Mucosa of stomach (tissue), 1 donor: Measurements from ENCODE around the gene ZNF674.
"Not testable (repeated sequence)": the region's sequence is repeated elsewhere in the genome, so short reads cannot be mapped to it uniquely, and the experiment has no call there.

Experiments
- H3K27me3 ChIP-seq: one replicate; pipeline ENCODE4 v1.7.0; 2013; ENCODE audit warnings: mild to moderate bottlenecking, low read length; ENCODE audit not compliant: control insufficient read depth, insufficient read depth
- H3K36me3 ChIP-seq: one replicate; pipeline ENCODE4 v1.7.0; 2013; ENCODE audit warnings: low read length; ENCODE audit not compliant: control insufficient read depth, insufficient read depth
- H3K4me1 ChIP-seq: one replicate; pipeline ENCODE4 v1.7.0; 2013; ENCODE audit warnings: mild to moderate bottlenecking, low read length; ENCODE audit not compliant: control insufficient read depth, insufficient read depth
- H3K4me3 ChIP-seq: one replicate; pipeline ENCODE4 v1.7.0; 2013; ENCODE audit warnings: low read length
- H3K9ac ChIP-seq: one replicate; pipeline ENCODE4 v1.7.0; 2013; ENCODE audit warnings: mild to moderate bottlenecking, low read length, moderate library complexity
- H3K9me3 ChIP-seq: one replicate; pipeline ENCODE4 v1.7.0; 2013; ENCODE audit warnings: mild to moderate bottlenecking, low read length, moderate library complexity; ENCODE audit not compliant: control insufficient read depth
- donor health status: Pancreatic carcinoma.

The ZNF674 gene

DNA sequence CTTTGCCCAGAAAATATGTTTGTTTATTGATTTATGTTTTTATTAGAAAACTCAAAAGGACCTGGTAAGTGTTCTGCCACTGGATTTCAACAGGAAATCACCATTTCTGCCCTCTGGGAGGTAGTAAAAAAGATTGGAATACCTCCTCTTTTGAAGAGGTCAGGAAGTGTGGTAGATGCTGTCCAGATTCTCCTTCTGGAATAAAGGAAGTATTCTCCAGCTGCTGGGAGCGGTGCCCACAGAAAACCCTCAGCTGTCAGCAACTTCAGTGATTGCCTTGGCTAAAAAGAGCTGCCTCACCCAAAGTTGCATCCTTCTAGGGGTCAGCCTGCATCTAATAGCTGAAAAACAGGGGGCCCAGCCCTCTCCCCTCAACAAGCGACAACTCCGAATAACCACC is 13.8 kb upstream of the ZNF674 start:
- no peaks in the 10 kb centered on the region for H3K4me1 ChIP-seq

DNA sequence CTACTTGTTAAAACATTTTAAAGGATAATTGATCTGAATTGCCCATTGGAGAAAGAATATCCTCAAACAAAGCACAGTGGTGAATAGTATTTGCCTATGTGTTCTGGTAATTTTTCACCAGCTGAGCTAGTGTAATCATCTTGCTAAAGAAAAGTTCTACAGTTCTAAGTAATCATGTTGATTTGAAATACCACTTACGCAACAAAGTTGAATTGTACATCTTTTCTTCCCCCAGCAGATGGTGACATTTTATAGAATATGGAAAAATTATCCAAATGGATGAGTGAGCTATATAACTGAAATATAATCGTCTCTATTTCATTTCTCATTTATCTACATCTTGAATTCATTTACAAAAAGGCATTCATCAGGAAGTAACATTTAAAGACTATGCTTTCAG is 9.7 kb upstream of the ZNF674 start:
- no peak overlapping the region for H3K4me3 ChIP-seq
- no peaks in the 10 kb centered on the region for H3K36me3 ChIP-seq
- no peak overlapping the region for H3K9ac ChIP-seq
- no peaks in the 10 kb centered on the region for H3K27me3 ChIP-seq
- no peaks in the 10 kb centered on the region for H3K4me1 ChIP-seq
- H3K9me3 ChIP-seq, result no peaks in the 10 kb centered on the region

More for the DNA sequence above, 13.8 kb upstream of the ZNF674 start:
- no peaks in the 10 kb centered on the region for H3K27me3 ChIP-seq
- no peaks in the 10 kb centered on the region for H3K36me3 ChIP-seq
- H3K9ac ChIP-seq, result no peak overlapping the region
- no peak overlapping the region for H3K4me3 ChIP-seq
- H3K9me3 ChIP-seq, result no peaks in the 10 kb centered on the region

DNA sequence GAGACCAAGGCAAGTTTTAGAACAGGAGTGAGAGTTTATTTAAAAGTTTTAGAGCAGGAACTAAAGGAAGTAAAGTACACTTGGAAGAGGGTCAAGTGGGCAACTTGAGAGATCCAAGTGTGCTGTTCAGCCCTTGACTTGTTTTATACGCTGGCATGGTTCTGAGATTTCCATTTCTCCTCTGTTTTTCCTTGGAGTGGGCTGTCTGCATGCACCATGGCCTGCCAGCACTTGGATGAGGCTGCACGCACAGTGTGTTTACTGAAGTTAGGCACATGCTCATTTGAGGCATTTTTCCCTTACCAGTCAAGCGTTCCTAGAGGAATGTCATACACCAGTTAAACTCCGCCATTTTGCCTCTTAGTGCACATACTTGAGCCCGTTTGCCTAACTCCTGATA is 8.7 kb upstream of the ZNF674 start:
- no peak overlapping the region for H3K9ac ChIP-seq
- no peaks in the 10 kb centered on the region for H3K27me3 ChIP-seq
- H3K4me1 ChIP-seq, result no peaks in the 10 kb centered on the region
- no peaks in the 10 kb centered on the region for H3K9me3 ChIP-seq
- no peak overlapping the region for H3K4me3 ChIP-seq
- no peaks in the 10 kb centered on the region for H3K36me3 ChIP-seq

GRCh38 chrX:46551494-46552128 is 6.4 kb upstream of the ZNF674 start:
- H3K9me3 ChIP-seq, result no peaks in the 10 kb centered on the region
- H3K27me3 ChIP-seq, result no peaks in the 10 kb centered on the region
- no peaks in the 10 kb centered on the region for H3K36me3 ChIP-seq
- H3K4me1 ChIP-seq, result peaks cover 2% of the 10 kb centered on the region
- H3K4me3 ChIP-seq, result no peak overlapping the region
- H3K9ac ChIP-seq, result no peak overlapping the region

DNA sequence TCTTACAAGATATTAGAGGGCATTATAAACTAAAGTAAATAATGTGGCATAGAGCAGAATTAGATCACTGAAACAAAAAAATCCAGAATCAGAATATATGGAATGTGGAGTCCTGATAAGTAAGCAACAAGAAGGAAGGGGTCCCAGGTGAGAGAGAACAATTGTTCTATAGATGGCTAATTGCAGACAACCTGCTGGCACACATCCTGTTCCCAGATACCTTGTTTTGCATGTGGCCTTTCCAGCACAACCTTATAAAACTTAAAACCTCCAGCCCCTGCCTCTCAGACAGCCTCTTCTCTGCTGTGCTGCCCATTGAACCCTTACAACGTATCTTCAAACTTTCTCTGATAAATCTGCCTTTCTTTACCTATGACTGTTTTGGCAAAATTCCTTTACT is 4.7 kb upstream of the ZNF674 start:
- Histone ChIP-seq H3K4me1 (peaks cover 3% of the 10 kb centered on the region), H3K9me3 (no peaks in the 10 kb centered on the region), H3K27me3 (no peaks in the 10 kb centered on the region), H3K36me3 (no peaks in the 10 kb centered on the region), H3K4me3 (no peak overlapping the region), H3K9ac (no peak overlapping the region)

DNA sequence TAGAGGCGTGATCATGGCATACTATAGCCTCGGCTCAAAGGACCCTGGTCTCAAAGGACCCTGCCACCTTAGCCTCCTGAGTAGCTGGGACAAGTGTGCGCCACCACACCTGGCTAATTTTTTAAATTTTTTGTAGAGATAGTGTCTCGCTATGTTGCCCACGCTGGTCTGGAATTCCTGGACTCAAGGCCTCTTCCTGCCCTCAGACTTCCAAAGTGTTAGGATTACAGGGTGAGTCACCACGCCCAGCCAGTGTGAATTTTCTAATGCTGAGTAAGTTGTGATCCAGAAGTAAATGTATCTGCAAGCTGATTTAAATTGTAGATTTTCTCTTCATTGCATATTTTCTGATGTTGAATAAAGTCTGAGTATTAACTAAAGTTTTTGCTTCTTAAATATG is 2.6 kb upstream of the ZNF674 start:
- H3K9me3 ChIP-seq, result no peaks in the 10 kb centered on the region
- H3K36me3 ChIP-seq, result no peaks in the 10 kb centered on the region
- H3K9ac ChIP-seq, result no peak overlapping the region
- H3K27me3 ChIP-seq, result no peaks in the 10 kb centered on the region
- H3K4me3 ChIP-seq, result no peak overlapping the region
- H3K4me1 ChIP-seq, result peaks cover 11% of the 10 kb centered on the region

DNA sequence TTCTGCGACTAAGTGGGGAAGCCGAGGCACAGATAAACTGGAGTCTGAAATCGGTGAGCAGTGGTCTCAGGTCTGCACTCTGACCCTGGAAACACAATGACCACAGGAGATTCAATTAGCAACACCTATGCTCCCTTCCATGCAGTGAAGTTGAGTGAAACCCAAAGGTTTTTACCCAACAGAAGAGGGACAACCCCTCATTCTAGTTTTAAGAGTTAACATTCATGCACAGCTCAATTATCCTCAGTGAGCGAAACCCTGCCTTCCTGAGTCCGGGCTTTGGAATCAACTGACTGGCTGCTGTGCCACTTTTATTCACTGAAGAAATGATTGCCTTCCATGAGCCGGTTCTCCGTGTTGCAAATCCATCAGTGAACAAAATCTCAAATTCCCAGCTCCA is 694 bp downstream of the ZNF674 start:
- Histone ChIP-seq H3K4me3 (peak overlapping the region; percentile 77), H3K4me1 (peaks cover 11% of the 10 kb centered on the region), H3K9ac (peak overlapping the region; percentile 94)
- not testable (repeated sequence) for H3K9me3 ChIP-seq, H3K27me3 ChIP-seq, H3K36me3 ChIP-seq

DNA sequence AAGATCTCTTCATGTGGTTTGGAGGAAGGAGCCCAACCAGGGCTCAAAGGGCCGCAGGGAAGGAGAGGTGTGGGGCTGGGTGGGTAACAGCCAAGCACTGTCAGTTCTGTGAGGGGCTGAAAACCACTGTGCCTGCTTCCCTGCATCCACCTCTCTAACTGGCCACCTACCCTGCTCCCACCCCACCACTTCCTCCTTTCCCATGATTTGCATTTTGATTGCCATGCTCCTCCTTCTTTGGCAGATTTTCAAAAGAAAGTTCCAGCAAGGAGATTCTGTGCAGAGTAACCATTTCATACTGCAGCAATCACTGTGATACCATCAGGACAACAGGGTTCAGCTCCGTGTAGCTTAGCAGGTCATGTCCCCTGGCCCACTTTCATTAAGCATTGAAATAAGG is 1.8 kb downstream of the ZNF674 start:
- Histone ChIP-seq H3K36me3 (no peaks in the 10 kb centered on the region), H3K4me3 (no peak overlapping the region), H3K9ac (no peak overlapping the region), H3K27me3 (no peaks in the 10 kb centered on the region), H3K9me3 (no peaks in the 10 kb centered on the region), H3K4me1 (peaks cover 11% of the 10 kb centered on the region)

DNA sequence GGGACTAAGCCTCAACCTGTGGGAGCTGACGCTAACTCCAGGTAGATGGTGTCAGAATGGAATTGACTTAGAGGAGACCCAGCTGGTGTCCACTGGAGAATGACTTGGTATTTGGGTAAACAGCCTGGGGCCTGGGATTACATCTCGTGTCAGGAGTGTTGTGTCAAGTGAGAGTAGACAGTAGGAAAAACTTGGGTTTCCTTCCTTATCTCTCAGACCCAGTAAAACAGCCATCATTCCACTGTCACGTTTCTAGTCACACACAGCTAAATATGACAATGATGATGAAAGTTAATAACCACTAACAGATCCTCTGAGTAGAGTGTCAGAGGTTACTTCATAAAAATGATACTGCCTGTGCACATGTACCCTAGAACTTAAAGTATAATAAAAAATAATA is 13.8 kb downstream of the ZNF674 start:
- Histone ChIP-seq H3K36me3 (no peaks in the 10 kb centered on the region), H3K9me3 (no peaks in the 10 kb centered on the region), H3K4me3 (no peak overlapping the region), H3K4me1 (no peaks in the 10 kb centered on the region), H3K9ac (no peak overlapping the region), H3K27me3 (no peaks in the 10 kb centered on the region)

- H3K9me3 ChIP-seq, H3K4me3 ChIP-seq, H3K4me1 ChIP-seq, H3K9ac ChIP-seq, H3K36me3 ChIP-seq, H3K27me3 ChIP-seq: not testable (repeated sequence)
Observed at GRCh38 chrX:46530404-46530908, 14.8 kb downstream of the ZNF674 start.

GRCh38 chrX:46529740-46530403 is 15.3 kb downstream of the ZNF674 start:
- not testable (repeated sequence) for H3K9ac ChIP-seq, H3K36me3 ChIP-seq, H3K9me3 ChIP-seq, H3K4me3 ChIP-seq, H3K4me1 ChIP-seq, H3K27me3 ChIP-seq

- not testable (repeated sequence) for H3K36me3 ChIP-seq
Observed at GRCh38 chrX:46528640-46529039, 16.6 kb downstream of the ZNF674 start.

More at GRCh38 chrX:46528640-46529039, 16.6 kb downstream of the ZNF674 start:
- not testable (repeated sequence) for H3K4me3 ChIP-seq, H3K4me1 ChIP-seq, H3K9me3 ChIP-seq, H3K9ac ChIP-seq, H3K27me3 ChIP-seq
